ENCODE data around the gene ATP6V1B1. TPM values are rescaled to one million over a fixed set of nuclear protein-coding genes. Genes with fewer than 3 reads are reported as not detected.

The ATP6V1B1 gene
- total RNA-seq, 1 experiment from 2014 or later, result 4.0 TPM

GRCh38 chr2:70964133-70964532 is 28.4 kb downstream of the ATP6V1B1 start:
- POLR2A ChIA-PET, result interaction anchor here (0.6 kb wide), 1 partner anchor 108 kb away, joined by 6 read pairs; no protein-coding TSS in a partner anchor
- intact Hi-C loops (cut with micrococcal nuclease; ENCODE audit: unreplicated experiment), result no loop called here

GRCh38 chr2:70964596-70965386 is 29.1 kb downstream of the ATP6V1B1 start:
- H3K27me3 ChIP-seq (replicated peaks; ENCODE audit: control insufficient read depth, insufficient read depth, low read length), result no peaks in the 10 kb centered on the region

More at GRCh38 chr2:70964133-70964532, 28.4 kb downstream of the ATP6V1B1 start:
- CTCF ChIA-PET, result interaction anchor here (1.2 kb wide), 1 partner anchor 15 kb away, joined by 4 read pairs; no protein-coding TSS in a partner anchor
- H3K27ac Mint-ChIP-seq (ENCODE audit: unreplicated experiment), result no peak overlapping the region
- no TSS peak for BruUV-seq (replicated peaks)
- TF ChIP-seq CTCF (IDR thresholded peaks at IDR 0.05; ENCODE audit: insufficient read depth in 1 of 2, low read depth in 1 of 2, low read length in 1 of 2, severe bottlenecking in 1 of 2, unreplicated experiment in 1 of 2), result no peak
- H3K36me3 Mint-ChIP-seq (ENCODE audit: insufficient read depth, unreplicated experiment), result peaks cover 4% of the 10 kb centered on the region
- Histone ChIP-seq H3K9me3 (no peaks in the 10 kb centered on the region), H3K4me1 (no peaks in the 10 kb centered on the region), H3K4me3 (ENCODE audit: low read depth, low read length) (no peak overlapping the region), H3K36me3 (ENCODE audit: control insufficient read depth, insufficient read depth, low read length) (no peaks in the 10 kb centered on the region), H3K27me3 (replicated peaks; ENCODE audit: control insufficient read depth, insufficient read depth, low read length) (no peaks in the 10 kb centered on the region)
- no peaks in the 10 kb centered on the region for H3K27me3 Mint-ChIP-seq (ENCODE audit: insufficient read depth, unreplicated experiment)
- DNase-seq, result no peak
- no peak overlapping the region for H3K4me3 Mint-ChIP-seq (ENCODE audit: unreplicated experiment)
- no peaks in the 10 kb centered on the region for H3K4me1 Mint-ChIP-seq (ENCODE audit: low read depth, unreplicated experiment)
- H3K9me3 Mint-ChIP-seq (ENCODE audit: unreplicated experiment), result no peaks in the 10 kb centered on the region

GRCh38 chr2:70965506-70965905 is 29.8 kb downstream of the ATP6V1B1 start:
- H3K4me3 Mint-ChIP-seq (ENCODE audit: unreplicated experiment), result no peak overlapping the region
- H3K36me3 Mint-ChIP-seq (ENCODE audit: insufficient read depth, unreplicated experiment), result peaks cover 4% of the 10 kb centered on the region
- intact Hi-C loops (cut with micrococcal nuclease; ENCODE audit: unreplicated experiment), result no loop called here
- Histone ChIP-seq H3K36me3 (ENCODE audit: control insufficient read depth, insufficient read depth, low read length) (no peaks in the 10 kb centered on the region), H3K9me3 (no peaks in the 10 kb centered on the region), H3K4me1 (no peaks in the 10 kb centered on the region), H3K27me3 (replicated peaks; ENCODE audit: control insufficient read depth, insufficient read depth, low read length) (no peaks in the 10 kb centered on the region), H3K4me3 (ENCODE audit: low read depth, low read length) (no peak overlapping the region)
- no peaks in the 10 kb centered on the region for H3K9me3 Mint-ChIP-seq (ENCODE audit: unreplicated experiment)
- POLR2A ChIA-PET, result no interaction called here
- CTCF ChIA-PET, result no interaction called here
- H3K27me3 Mint-ChIP-seq (ENCODE audit: insufficient read depth, unreplicated experiment), result no peaks in the 10 kb centered on the region
- BruUV-seq (replicated peaks), result no TSS peak
- TF ChIP-seq CTCF (IDR thresholded peaks at IDR 0.05; ENCODE audit: insufficient read depth in 1 of 2, low read depth in 1 of 2, low read length in 1 of 2, severe bottlenecking in 1 of 2, unreplicated experiment in 1 of 2), result no peak
- H3K27ac Mint-ChIP-seq (ENCODE audit: unreplicated experiment), result no peak overlapping the region
- no peaks in the 10 kb centered on the region for H3K4me1 Mint-ChIP-seq (ENCODE audit: low read depth, unreplicated experiment)
- DNase-seq, result no peak

More at GRCh38 chr2:70964596-70965386, 29.1 kb downstream of the ATP6V1B1 start:
- no peak overlapping the region for H3K4me3 Mint-ChIP-seq (ENCODE audit: unreplicated experiment)
- H3K36me3 Mint-ChIP-seq (ENCODE audit: insufficient read depth, unreplicated experiment), result peaks cover 4% of the 10 kb centered on the region
- no peak for TF ChIP-seq CTCF (IDR thresholded peaks at IDR 0.05; ENCODE audit: insufficient read depth in 1 of 2, low read depth in 1 of 2, low read length in 1 of 2, severe bottlenecking in 1 of 2, unreplicated experiment in 1 of 2)
- no TSS peak for BruUV-seq (replicated peaks)
- no peaks in the 10 kb centered on the region for H3K27me3 Mint-ChIP-seq (ENCODE audit: insufficient read depth, unreplicated experiment)
- no peaks in the 10 kb centered on the region for H3K4me1 Mint-ChIP-seq (ENCODE audit: low read depth, unreplicated experiment)
- DNase-seq, result no peak
- H3K9me3 Mint-ChIP-seq (ENCODE audit: unreplicated experiment), result no peaks in the 10 kb centered on the region
- H3K4me3 ChIP-seq (ENCODE audit: low read depth, low read length), result no peak overlapping the region
- no peak overlapping the region for H3K27ac Mint-ChIP-seq (ENCODE audit: unreplicated experiment)
- no peaks in the 10 kb centered on the region for H3K4me1 ChIP-seq
- POLR2A ChIA-PET, result interaction anchor here (0.6 kb wide), 1 partner anchor 108 kb away, joined by 6 read pairs; no protein-coding TSS in a partner anchor
- CTCF ChIA-PET, result interaction anchor here (1.2 kb wide), 1 partner anchor 16 kb away, joined by 4 read pairs; no protein-coding TSS in a partner anchor
- H3K36me3 ChIP-seq (ENCODE audit: control insufficient read depth, insufficient read depth, low read length), result no peaks in the 10 kb centered on the region
- H3K9me3 ChIP-seq, result no peaks in the 10 kb centered on the region
- intact Hi-C loops (cut with micrococcal nuclease; ENCODE audit: unreplicated experiment), result no loop called here

All from Caco-2 (cell line).